HEK293 (cell line): ENCODE data around the gene ACTG1.

Experiments
- CTCF ChIA-PET: fragments of 350-600 bp; formaldehyde crosslinking; extraction: SDS; loops from one replicate; lab custom pipeline; 2021; ENCODE audit warnings: antibody characterized with exemption; lab: Yijun Ruan, JAX
- POLR2A ChIA-PET: fragments of 300-600 bp; formaldehyde crosslinking; extraction: SDS; loops from one replicate; lab custom pipeline; 2020; ENCODE audit warnings: antibody characterized with exemption, inconsistent platforms; lab: Yijun Ruan, JAX
- H3K27ac ChIP-seq: fragments of 200-500 bp; sonication (Bioruptor generic); 2 replicates; pipeline ENCODE4 v1.5.1; 2014; ENCODE audit warnings: low read depth, low read length, control low read depth, inconsistent platforms; ENCODE audit errors: extremely low read depth
- H3K36me3 ChIP-seq, 2 experiments: fragments of 200-500 bp in 1 of 2; sonication (Bioruptor generic) in 1 of 2; 1 replicate in 1 of 2; 2 replicates in 1 of 2; pipeline ENCODE4 v1.5.1; 2014 to 2017; ENCODE audit warnings: inconsistent platforms in 2 of 2, low read length in 2 of 2; ENCODE audit not compliant: control insufficient read depth in 2 of 2, insufficient read depth in 1 of 2
- H3K4me1 ChIP-seq: fragments of 200-500 bp; sonication (Bioruptor generic); 2 replicates; pipeline ENCODE4 v1.5.1; 2014; ENCODE audit warnings: mild to moderate bottlenecking, low read length, inconsistent platforms; ENCODE audit not compliant: control insufficient read depth, insufficient read depth
- H3K4me3 ChIP-seq: 2 replicates; pipeline ENCODE4 v1.5.1; 2011; ENCODE audit warnings: low read depth, mild to moderate bottlenecking, control low read depth, low read length, moderate library complexity
- H3K9me3 ChIP-seq: fragments of 200-500 bp; sonication (Bioruptor generic); 2 replicates; pipeline ENCODE4 v1.5.1; 2014; ENCODE audit warnings: low read depth, low read length, inconsistent platforms; ENCODE audit not compliant: control insufficient read depth, insufficient read depth
- ATF2 ChIP-seq: fragments of 450-650 bp; formaldehyde crosslinking; IDR thresholded peaks from 2 replicates; pipeline ENCODE4 v1.5.1; 2016; ENCODE audit warnings: missing biosample characterization, missing genetic modification characterization, low read depth
- BCL11A ChIP-seq: fragments of 450-650 bp; formaldehyde crosslinking; IDR thresholded peaks from 2 replicates; pipeline ENCODE4 v1.5.1; 2016; ENCODE audit warnings: low read depth, missing biosample characterization, missing genetic modification characterization
- GLI4 ChIP-seq: fragments of 450-650 bp; formaldehyde crosslinking; IDR thresholded peaks from 2 replicates; pipeline ENCODE4 v1.5.1; 2016; ENCODE audit warnings: missing biosample characterization, missing genetic modification characterization
- GLIS1 ChIP-seq: fragments of 450-650 bp; formaldehyde crosslinking; IDR thresholded peaks from 2 replicates; pipeline ENCODE4 v1.5.1; 2016; ENCODE audit warnings: missing biosample characterization, missing genetic modification characterization
- HOXD13 ChIP-seq: sonication (generic); formaldehyde crosslinking; IDR thresholded peaks from 2 replicates; pipeline ENCODE4 v1.8.0; 2022; ENCODE audit warnings: missing genetic modification reagents, borderline replicate concordance
- KLF7 ChIP-seq: fragments of 450-650 bp; formaldehyde crosslinking; IDR thresholded peaks from 2 replicates; pipeline ENCODE4 v1.5.1; 2016; ENCODE audit warnings: missing biosample characterization, missing genetic modification characterization, borderline replicate concordance
- PRDM10 ChIP-seq: fragments of 450-650 bp; formaldehyde crosslinking; IDR thresholded peaks from 2 replicates; pipeline ENCODE4 v1.5.1; 2016; ENCODE audit warnings: missing biosample characterization, missing genetic modification characterization
- RBAK ChIP-seq: fragments of 450-650 bp; formaldehyde crosslinking; IDR thresholded peaks from 2 replicates; pipeline ENCODE4 v1.5.1; 2016; ENCODE audit warnings: missing biosample characterization, missing genetic modification characterization
- YY1 ChIP-seq: fragments of 450-650 bp; formaldehyde crosslinking; IDR thresholded peaks from 2 replicates; pipeline ENCODE4 v1.5.1; 2018; ENCODE audit warnings: missing biosample characterization, missing genetic modification characterization
- YY2 ChIP-seq: fragments of 450-650 bp; formaldehyde crosslinking; IDR thresholded peaks from 2 replicates; pipeline ENCODE4 v1.5.1; 2016; ENCODE audit warnings: missing biosample characterization, missing genetic modification characterization
- ZBTB21 ChIP-seq: fragments of 450-650 bp; formaldehyde crosslinking; IDR thresholded peaks from 2 replicates; pipeline ENCODE4 v1.5.1; 2017; ENCODE audit warnings: missing biosample characterization, missing genetic modification characterization
- ZFP3 ChIP-seq: fragments of 450-650 bp; formaldehyde crosslinking; IDR thresholded peaks from 2 replicates; pipeline ENCODE4 v1.5.1; 2016; ENCODE audit warnings: low read depth, missing biosample characterization, missing genetic modification characterization
- ZNF133 ChIP-seq: fragments of 450-650 bp; formaldehyde crosslinking; IDR thresholded peaks from 2 replicates; pipeline ENCODE4 v1.5.1; 2016; ENCODE audit warnings: missing biosample characterization, missing genetic modification characterization
- ZNF140 ChIP-seq: fragments of 450-650 bp; formaldehyde crosslinking; IDR thresholded peaks from 2 replicates; pipeline ENCODE4 v1.5.1; 2016; ENCODE audit warnings: missing biosample characterization, missing genetic modification characterization
- ZNF16 ChIP-seq: fragments of 450-650 bp; formaldehyde crosslinking; IDR thresholded peaks from 2 replicates; pipeline ENCODE4 v1.5.1; 2016; ENCODE audit warnings: low read depth, missing biosample characterization, missing genetic modification characterization
- ZNF274 ChIP-seq, 2 experiments: fragments of 200-500 bp in 1 of 2; fragments of 450-650 bp in 1 of 2; sonication (Bioruptor generic) in 1 of 2; formaldehyde crosslinking in 1 of 2; IDR thresholded peaks; 2 replicates each; pipeline versions ENCODE4 v1.5.1 to v1.6.1; 2014 to 2016; ENCODE audit warnings: borderline replicate concordance in 1 of 2, inconsistent platforms in 1 of 2, low read length in 1 of 2, missing biosample characterization in 1 of 2, missing genetic modification characterization in 1 of 2
- ZNF341 ChIP-seq: fragments of 450-650 bp; formaldehyde crosslinking; IDR thresholded peaks from 2 replicates; pipeline ENCODE4; 2016; ENCODE audit warnings: low read depth, missing biosample characterization, missing genetic modification characterization
- ZNF366 ChIP-seq: fragments of 450-650 bp; formaldehyde crosslinking; conservative IDR thresholded peaks from 2 replicates; pipeline ENCODE4 v1.5.1; 2016; ENCODE audit warnings: missing biosample characterization, missing genetic modification characterization
- ZNF391 ChIP-seq: fragments of 450-650 bp; formaldehyde crosslinking; IDR thresholded peaks from 2 replicates; pipeline ENCODE4 v1.5.1; 2016; ENCODE audit warnings: low read depth, missing biosample characterization, missing genetic modification characterization, borderline replicate concordance
- ZNF404 ChIP-seq: fragments of 450-650 bp; formaldehyde crosslinking; IDR thresholded peaks from 2 replicates; pipeline ENCODE4 v1.5.1; 2017; ENCODE audit warnings: missing biosample characterization, missing genetic modification characterization
- ZNF433 ChIP-seq: fragments of 450-650 bp; formaldehyde crosslinking; IDR thresholded peaks from 2 replicates; pipeline ENCODE4 v1.5.1; 2016; ENCODE audit warnings: missing biosample characterization, missing genetic modification characterization, low read depth
- ZNF510 ChIP-seq: fragments of 450-650 bp; formaldehyde crosslinking; IDR thresholded peaks from 2 replicates; pipeline ENCODE4 v1.5.1; 2018; ENCODE audit warnings: mild to moderate bottlenecking, missing genetic modification characterization, missing biosample characterization; ENCODE audit not compliant: insufficient replicate concordance
- ZNF544 ChIP-seq: fragments of 450-650 bp; formaldehyde crosslinking; IDR thresholded peaks from 2 replicates; pipeline ENCODE4 v1.5.0; 2017; ENCODE audit warnings: missing biosample characterization, missing genetic modification characterization
- ZNF561 ChIP-seq: fragments of 450-650 bp; IDR thresholded peaks from 2 replicates; pipeline ENCODE4 v1.5.1; 2018; ENCODE audit warnings: missing biosample characterization, missing genetic modification characterization, borderline replicate concordance
- ZNF585B ChIP-seq: fragments of 450-650 bp; formaldehyde crosslinking; IDR thresholded peaks from 2 replicates; pipeline ENCODE4 v1.5.1; 2016; ENCODE audit warnings: missing biosample characterization, missing genetic modification characterization
- ZNF747 ChIP-seq: fragments of 450-650 bp; formaldehyde crosslinking; IDR thresholded peaks from 2 replicates; pipeline ENCODE4 v1.5.1; 2016; ENCODE audit warnings: missing biosample characterization, missing genetic modification characterization
- ZSCAN16 ChIP-seq: fragments of 450-650 bp; formaldehyde crosslinking; IDR thresholded peaks from 2 replicates; pipeline ENCODE4 v1.5.1; 2016; ENCODE audit warnings: missing biosample characterization, missing genetic modification characterization
- ZSCAN23 ChIP-seq: fragments of 450-650 bp; formaldehyde crosslinking; IDR thresholded peaks from 2 replicates; pipeline ENCODE4 v1.5.1; 2016; ENCODE audit warnings: missing biosample characterization, missing genetic modification characterization
- TF ChIP-seq, protein P1 (sequence below): fragments of 450-650 bp; formaldehyde crosslinking; IDR thresholded peaks from 2 replicates; pipeline ENCODE4 v1.5.1; 2016; ENCODE audit warnings: missing biosample characterization, missing genetic modification characterization, low read depth

Gene ACTG1

DNA sequence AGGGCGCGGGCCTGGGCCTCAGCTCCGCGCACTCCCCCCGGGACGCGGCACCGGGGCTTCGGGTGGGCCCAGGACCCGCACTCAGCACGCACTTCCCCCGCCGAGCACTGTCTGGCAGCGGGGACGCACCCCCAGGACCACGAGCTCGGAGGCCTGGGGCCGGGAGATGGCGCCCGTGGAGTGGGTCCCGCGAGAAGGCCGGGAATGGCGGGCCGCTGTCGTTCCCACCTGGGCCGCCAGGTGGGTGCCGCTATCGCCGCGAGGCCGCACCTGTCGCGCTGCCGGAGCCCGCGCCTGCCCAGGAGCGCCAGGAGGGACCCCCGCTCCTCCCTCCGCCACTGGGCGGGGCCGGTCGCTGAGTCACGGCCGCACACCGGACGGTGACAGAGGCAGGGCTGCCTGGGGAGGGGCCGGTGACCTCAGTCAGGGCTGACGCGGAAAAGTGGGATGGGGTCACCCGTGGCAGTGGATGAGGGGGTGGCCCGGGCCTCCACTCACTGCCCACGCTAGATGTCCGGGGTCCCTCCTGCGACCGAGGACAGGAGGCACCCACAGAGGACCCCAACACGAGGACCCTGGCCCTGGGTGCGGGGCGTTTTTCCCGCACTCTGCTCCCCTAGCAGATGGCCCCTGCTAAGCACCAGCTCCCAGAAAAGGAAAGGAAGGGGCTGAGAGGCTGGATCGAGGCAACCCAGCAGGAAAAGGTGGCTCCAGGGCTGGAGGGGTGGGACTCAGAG lies 6.9 kb upstream of the ACTG1 start:
- H3K27ac ChIP-seq = peak overlapping the region; percentile 59; the same call in 1 of the 2 replicates
- TF ChIP-seq ZNF133 (tag by site-specific recombination) = no peak
- no peak; the same call in 1 of the 2 replicates for TF ChIP-seq GLIS1 (tag by site-specific recombination)
- TF ChIP-seq ZNF510 (tag by site-specific recombination) = no peak
- no peak for TF ChIP-seq ZNF366
- TF ChIP-seq, protein P1, sequence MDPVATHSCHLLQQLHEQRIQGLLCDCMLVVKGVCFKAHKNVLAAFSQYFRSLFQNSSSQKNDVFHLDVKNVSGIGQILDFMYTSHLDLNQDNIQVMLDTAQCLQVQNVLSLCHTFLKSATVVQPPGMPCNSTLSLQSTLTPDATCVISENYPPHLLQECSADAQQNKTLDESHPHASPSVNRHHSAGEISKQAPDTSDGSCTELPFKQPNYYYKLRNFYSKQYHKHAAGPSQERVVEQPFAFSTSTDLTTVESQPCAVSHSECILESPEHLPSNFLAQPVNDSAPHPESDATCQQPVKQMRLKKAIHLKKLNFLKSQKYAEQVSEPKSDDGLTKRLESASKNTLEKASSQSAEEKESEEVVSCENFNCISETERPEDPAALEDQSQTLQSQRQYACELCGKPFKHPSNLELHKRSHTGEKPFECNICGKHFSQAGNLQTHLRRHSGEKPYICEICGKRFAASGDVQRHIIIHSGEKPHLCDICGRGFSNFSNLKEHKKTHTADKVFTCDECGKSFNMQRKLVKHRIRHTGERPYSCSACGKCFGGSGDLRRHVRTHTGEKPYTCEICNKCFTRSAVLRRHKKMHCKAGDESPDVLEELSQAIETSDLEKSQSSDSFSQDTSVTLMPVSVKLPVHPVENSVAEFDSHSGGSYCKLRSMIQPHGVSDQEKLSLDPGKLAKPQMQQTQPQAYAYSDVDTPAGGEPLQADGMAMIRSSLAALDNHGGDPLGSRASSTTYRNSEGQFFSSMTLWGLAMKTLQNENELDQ (tag by site-specific recombination) = no peak
- no peak for TF ChIP-seq ZFP3 (tag by site-specific recombination)
- TF ChIP-seq GLI4 = no peak
- no peak for TF ChIP-seq ZNF274 (IDR thresholded peaks at IDR 0.05; ENCODE audit: low read length)
- TF ChIP-seq ZNF274 (tag by site-specific recombination; IDR thresholded peaks at IDR 0.05; ENCODE audit: borderline replicate concordance) = no peak
- no peak for TF ChIP-seq ZSCAN23 (tag by site-specific recombination)
- no peak for TF ChIP-seq ZNF544 (tag by site-specific recombination)
- peak; percentile 49; the same call in 1 of the 2 replicates for TF ChIP-seq KLF7 (tag by site-specific recombination)
- peak; percentile 28; the same call in 1 of the 2 replicates for TF ChIP-seq YY2 (tag by site-specific recombination)
- peak; percentile 42; the same call in 1 of the 2 replicates for TF ChIP-seq BCL11A (tag by site-specific recombination)
- no peak for TF ChIP-seq ZSCAN16
- TF ChIP-seq ZNF747 (tag by site-specific recombination) = no peak
- no peak for TF ChIP-seq ZNF16 (tag by site-specific recombination)
- TF ChIP-seq RBAK = no peak
- TF ChIP-seq ZNF404 = no peak
- no peak for TF ChIP-seq ZNF585B (tag by site-specific recombination)
- no peak for TF ChIP-seq YY1 (tag by site-specific recombination)
- no peak for TF ChIP-seq ZNF391 (tag by site-specific recombination)
- no peak for TF ChIP-seq ZNF341 (tag by site-specific recombination)
- no peak for TF ChIP-seq PRDM10
- TF ChIP-seq HOXD13 = no peak
- TF ChIP-seq ZNF140 (tag by site-specific recombination) = no peak
- no peak for TF ChIP-seq ATF2 (tag by site-specific recombination)
- TF ChIP-seq ZNF433 (tag by site-specific recombination) = no peak
- TF ChIP-seq ZNF561 = no peak; the same call in 1 of the 2 replicates
- 0 out of 2 replicates have a peak, but pooled peaks have one; percentile 19 for TF ChIP-seq ZBTB21 (tag by site-specific recombination)

More for the DNA sequence above, 6.9 kb upstream of the ACTG1 start:
- H3K4me3 ChIP-seq = peak overlapping the region; percentile 46
- H3K9me3 ChIP-seq = no peaks in the 10 kb centered on the region
- no peaks in the 10 kb centered on the region for H3K36me3 ChIP-seq
- peaks cover 11% of the 10 kb centered on the region for H3K4me1 ChIP-seq
- CTCF ChIA-PET = interaction anchor here (0.6 to 3.6 kb wide), 10 partner anchors 10 to 264 kb away, joined by 3 to 25 read pairs (median 4); partner anchors contain the start of gene FAAP100
- POLR2A ChIA-PET = interaction anchor here (0.6 to 4.4 kb wide), 9 partner anchors 8 to 224 kb away, joined by 3 to 42 read pairs (median 5); partner anchors contain the start of genes NPLOC4, SLC38A10 and TSPAN10
